HG03575 (cell line): Measurements from ENCODE around the gene EXT2.
A peak's percentile ranks its signal among the peaks of the same experiment; 100 is the strongest.

Experiments used
- ATAC-seq: cut with Tn5 transposase; IDR thresholded peaks from one replicate; pipeline ENCODE4 v1.9.1; 2021; ENCODE audit not compliant: unreplicated experiment, insufficient number of reproducible peaks, low FRiP score; ENCODE audit errors: extremely low read depth

The EXT2 gene

GRCh38 chr11:44095506-44096359, at the start of gene EXT2:
TSS of gene EXT2 (plus strand) at chr11:44095678. CDS start at chr11:44107713, 12,035 bp downstream.
- ATAC-seq: peak; percentile 70

- no peak for ATAC-seq
Observed at GRCh38 chr11:44046182-44046581, 49.3 kb upstream of the EXT2 start.

DNA sequence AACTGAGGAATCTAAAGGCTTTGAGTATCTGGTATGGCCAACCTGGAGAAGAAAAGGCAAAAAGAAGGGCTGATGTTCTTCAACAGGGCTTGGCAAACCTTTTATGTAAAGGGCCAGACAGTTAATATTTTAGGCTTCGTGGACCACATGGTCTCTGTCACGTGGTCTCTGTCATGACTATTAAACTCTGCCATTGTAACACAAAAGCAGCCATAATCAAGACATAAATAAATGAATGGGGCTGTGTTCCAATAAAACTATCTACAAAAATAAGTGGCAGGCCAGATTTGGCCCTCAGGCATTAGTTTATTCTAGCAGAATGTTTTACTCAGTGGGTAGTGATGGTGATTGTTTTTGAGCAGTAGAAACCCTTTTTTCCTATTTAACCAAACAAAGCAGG, 48.2 kb upstream of the EXT2 start:
- no peak for ATAC-seq

DNA sequence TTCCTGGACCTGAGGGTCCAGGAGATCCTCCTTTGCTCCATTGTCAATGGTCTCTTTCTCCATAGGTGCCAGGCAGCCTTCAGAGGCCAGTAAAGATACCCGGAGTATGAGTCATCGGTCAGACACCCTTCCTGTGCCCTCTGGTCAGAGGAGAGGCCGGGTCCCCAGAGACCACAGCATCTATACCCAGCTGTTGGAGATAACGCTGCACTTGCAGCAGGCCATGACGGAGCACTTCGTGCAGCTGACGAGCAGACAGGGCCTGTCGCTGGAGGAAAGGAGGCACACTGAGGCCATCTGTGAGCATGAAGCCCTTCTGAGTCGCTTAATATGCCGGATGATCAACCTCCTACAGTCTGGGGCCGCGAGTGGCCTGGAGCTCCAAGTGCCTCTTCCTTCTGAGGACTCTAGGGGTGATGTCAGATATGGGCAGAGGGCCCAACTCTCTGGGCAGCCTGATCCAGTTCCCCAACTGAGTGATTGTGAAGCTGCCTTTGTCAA, 47.5 kb upstream of the EXT2 start, which contains the start of gene ACCSL:
ACCSL (plus strand) TSS at position 51 of the 501 bp plus-strand sequence; CDS start at position 107, 56 bp downstream.
- ATAC-seq: no peak

- no peak for ATAC-seq
Observed at GRCh38 chr11:44049832-44050231, 45.6 kb upstream of the EXT2 start.

- no peak for ATAC-seq
Observed at GRCh38 chr11:44051171-44051570, 44.3 kb upstream of the EXT2 start.

GRCh38 chr11:44057340-44057739, 38.1 kb upstream of the EXT2 start:
- ATAC-seq: no peak

GRCh38 chr11:44058275-44058674, 37.2 kb upstream of the EXT2 start:
- no peak for ATAC-seq

GRCh38 chr11:44065161-44065661, 30.3 kb upstream of the EXT2 start:
- ATAC-seq: no peak

DNA sequence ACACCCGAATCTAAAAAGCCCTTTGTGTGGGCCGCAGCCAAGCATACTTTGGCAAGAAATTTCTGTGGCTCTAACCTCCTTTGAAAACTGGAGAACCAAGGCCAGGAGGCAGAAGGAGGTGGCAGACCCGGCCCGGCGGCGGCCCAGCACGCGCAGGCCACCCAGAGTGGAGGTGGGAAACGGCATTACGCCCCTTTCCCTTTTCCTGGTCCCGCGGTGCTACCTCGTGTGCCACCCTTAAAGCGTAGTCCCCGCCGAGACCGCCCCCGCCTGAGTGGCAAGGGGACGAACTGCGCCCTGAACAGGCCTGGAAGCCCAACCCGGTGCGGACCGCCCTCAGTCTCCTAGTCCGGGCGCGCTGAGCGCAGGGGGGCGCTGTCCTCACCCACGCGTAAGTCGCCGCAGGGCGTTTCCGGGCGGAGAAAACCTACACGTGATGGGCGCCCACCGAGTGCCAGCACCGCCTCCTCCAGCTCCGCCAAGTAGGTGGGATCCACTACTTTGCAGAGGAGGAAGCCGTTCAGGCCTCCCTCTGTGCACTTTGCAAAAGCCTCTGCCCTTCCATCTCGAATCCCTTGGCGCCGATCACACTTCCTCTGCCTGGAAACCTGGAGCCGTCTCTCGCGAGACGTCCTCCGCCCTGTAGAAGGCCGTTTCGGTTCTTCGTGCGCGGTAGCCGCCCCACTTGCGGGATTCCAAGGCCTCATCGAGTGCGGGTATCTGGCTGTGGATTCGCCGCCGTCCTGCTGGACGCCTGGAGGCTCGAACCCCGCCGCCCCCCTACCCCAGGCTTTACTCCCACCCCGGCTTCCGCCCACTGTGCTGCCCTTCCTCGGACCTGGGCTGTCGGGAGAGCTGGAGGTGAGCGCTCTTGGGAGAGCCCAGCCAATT, 29.4 kb upstream of the EXT2 start, which contains the start of gene ACCS:
ACCS (plus strand) TSS at position 430 of the 891 bp plus-strand sequence. CDS start 1,358 bp downstream, outside the sequence.
- ATAC-seq: peak; percentile 84

DNA sequence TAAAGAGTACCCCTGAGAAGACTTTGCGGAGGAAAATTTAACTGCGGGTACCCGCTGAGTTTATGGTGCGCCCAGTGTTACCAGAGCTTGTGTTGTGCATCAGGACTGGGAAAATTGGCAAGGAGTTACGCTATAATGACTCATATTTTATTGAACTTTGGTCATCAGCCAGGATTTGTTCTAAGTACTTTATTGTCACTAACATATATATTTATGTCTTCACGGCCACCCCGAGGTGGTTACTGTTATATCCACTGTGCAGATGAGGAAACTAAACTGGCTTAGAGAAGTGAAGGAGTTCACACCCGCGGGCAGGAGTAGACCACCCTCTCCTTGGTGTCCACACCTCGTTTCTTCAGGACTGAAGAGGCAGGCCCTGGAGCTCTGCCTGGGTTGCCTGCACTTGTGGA, 28.7 kb upstream of the EXT2 start:
- ATAC-seq: no peak

DNA sequence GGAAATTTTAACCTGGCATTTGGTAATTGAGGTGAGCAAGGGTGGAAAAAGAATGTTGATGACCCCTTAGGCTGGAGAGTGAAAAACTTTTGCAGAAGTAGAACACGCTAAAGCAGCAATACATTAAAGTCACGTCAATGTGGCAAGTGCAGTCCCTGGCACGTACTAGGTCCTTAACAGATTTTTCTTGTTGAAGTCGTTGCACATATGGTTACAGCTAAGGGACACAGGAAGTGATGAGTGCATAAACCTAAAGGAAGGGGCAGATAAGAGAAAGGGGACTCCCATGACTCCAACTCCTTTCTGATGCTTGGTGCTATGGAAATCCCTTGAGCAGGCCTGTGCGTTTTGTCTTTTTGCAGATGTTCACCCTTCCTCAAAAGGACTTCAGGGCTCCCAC, 28.2 kb upstream of the EXT2 start:
- ATAC-seq: no peak

DNA sequence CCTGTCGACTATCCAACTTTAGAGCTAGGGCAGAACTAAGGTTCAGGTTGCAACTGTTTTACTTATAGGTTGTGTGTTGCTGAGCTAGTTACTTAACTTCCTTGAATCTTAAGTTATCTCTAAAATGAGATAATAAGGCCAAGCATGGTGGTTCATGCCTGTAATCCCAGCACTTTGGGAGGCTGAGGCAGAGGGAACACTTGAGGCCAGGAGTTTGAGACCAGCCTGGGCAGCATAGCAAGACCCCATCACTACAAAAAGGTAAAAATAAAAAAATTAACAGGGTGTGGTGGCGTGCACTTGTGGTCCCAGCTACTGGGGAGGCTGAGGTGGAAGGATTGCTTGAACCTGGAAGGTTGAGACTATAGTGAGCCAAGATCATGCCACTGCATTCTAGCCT, 27.3 kb upstream of the EXT2 start:
- no peak for ATAC-seq

GRCh38 chr11:44071157-44071556, 24.3 kb upstream of the EXT2 start:
- no peak for ATAC-seq

DNA sequence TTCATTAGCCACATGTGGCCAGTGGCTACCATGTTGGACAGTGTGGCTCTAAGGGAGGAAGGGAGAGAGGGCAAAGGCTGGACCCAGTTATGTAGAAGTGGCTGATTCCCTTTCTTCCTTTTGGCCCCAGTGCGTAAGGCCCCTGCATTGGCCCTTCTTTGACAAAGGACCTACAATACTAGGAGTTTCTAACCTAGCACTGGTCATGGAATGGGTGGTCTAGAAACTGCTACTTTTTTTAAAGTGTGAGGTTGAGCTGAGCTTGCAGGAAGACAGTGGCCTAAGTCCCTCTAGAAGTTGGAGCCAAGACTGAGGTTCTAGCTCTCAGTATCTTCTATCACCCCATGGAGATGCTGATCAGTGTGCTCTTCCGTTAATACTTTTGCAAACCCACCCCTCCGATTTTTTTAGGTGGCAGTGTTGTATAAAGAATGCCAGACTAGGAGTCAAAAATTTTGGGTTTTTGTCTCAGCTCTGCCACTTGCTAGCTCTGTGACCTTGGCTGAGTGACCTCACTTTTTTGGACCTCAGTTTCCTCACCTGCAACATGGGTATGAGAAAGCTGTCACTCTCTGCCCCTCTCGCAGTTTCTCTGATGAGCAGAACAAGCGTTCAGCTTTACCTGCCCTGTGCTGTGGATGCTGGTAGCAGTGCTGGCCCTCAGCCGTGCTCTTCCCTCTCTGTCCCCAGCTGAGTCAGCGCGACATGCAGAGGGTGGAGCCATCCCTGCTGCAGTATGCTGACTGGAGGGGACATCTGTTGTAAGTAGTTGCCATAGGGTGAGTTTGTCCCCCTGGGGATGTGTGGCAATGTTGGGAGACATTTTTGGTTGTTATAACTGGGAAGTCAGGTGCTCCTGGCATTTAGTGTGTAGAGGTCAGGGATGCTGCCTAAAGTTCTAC, 22.5 kb upstream of the EXT2 start:
- ATAC-seq: no peak

DNA sequence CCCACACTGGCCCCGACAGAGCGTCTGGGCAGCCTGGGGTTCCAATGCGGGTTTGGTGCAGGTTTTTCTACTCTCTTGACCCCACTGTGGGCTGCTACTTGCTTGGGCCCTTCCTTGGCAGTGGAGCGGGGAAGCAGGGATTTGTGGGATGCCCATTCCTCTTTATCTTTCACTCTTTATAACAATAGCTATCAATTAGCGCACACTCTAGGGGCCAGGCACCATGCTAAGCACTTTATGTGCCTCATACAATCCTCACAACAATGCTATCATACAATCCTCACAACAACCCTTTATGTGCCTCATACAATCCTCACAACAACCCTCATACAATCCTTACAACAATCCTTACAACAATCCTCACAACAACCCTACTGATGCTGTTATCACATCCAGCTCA, 16.7 kb upstream of the EXT2 start:
- ATAC-seq: no peak

DNA sequence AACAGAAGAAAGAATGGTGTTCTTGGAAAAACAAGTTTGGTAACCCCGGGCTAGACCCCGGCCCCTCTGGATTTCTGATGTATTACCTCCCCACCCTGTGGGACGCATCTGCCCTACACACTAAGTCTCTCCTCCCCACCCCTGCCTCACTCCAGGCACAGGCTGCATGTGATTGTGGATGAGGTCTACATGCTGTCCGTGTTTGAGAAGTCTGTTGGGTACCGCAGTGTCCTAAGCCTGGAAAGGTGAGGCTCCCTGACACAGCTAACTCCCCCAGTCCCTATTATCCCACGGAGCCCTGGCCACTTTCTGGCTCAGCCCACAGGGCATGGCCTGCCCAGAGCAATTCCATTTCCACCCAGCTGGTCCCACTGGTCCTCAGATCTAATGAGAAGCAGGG, 16.1 kb upstream of the EXT2 start:
- ATAC-seq: no peak

GRCh38 chr11:44080951-44081350, 14.5 kb upstream of the EXT2 start:
- ATAC-seq: no peak
